NCI-H460 (cell line): Measurements from ENCODE around the gene SPOCK3. TPM values are rescaled to one million over a fixed set of nuclear protein-coding genes. Genes with fewer than 3 reads are reported as not detected.
A peak's percentile ranks its signal among the peaks of the same experiment; 100 is the strongest.
"Not testable (repeated sequence)": the region's sequence is repeated elsewhere in the genome, so short reads cannot be mapped to it uniquely, and the experiment has no call there.

Source experiments
- DNase-seq: peaks from one replicate; pipeline ENCODE4 v3.0.0-alpha.2; 2016; ENCODE audit warnings: low read depth; ENCODE audit errors: extremely low read depth
- total RNA-seq: library from RNA; depleted of rRNA; stranded (reverse); fragments of >200 nt; shearing (Covaris generic); gene quantifications from 2 replicates; pipeline ENCODE4 v1.2.3, GENCODE V29; 2014

The SPOCK3 gene
- total RNA-seq, 1 experiment from 2014 or later = 0.20 TPM

GRCh38 chr4:166972071-166972470 is 262.2 kb downstream of the SPOCK3 start:
- DNase-seq = peak; percentile 21

GRCh38 chr4:166968219-166968618 is 266.1 kb downstream of the SPOCK3 start:
- DNase-seq = not testable (repeated sequence)

- no peak for DNase-seq
These were observed 268.7 kb downstream of the SPOCK3 start for GRCh38 chr4:166965562-166965961.

GRCh38 chr4:166957451-166957850 is 276.8 kb downstream of the SPOCK3 start:
- no peak for DNase-seq

- no peak for DNase-seq
These were observed 277.8 kb downstream of the SPOCK3 start for GRCh38 chr4:166956484-166956883.

- no peak for DNase-seq
These were observed 292.7 kb downstream of the SPOCK3 start for GRCh38 chr4:166941629-166942028.

GRCh38 chr4:166930464-166930863 is 303.8 kb downstream of the SPOCK3 start:
- DNase-seq = no peak

- no peak for DNase-seq
These were observed 309.9 kb downstream of the SPOCK3 start for GRCh38 chr4:166924424-166924823.

- no peak for DNase-seq
These were observed 320.4 kb downstream of the SPOCK3 start for GRCh38 chr4:166913926-166914325.

GRCh38 chr4:166903408-166903807 is 330.9 kb downstream of the SPOCK3 start:
- DNase-seq = no peak

GRCh38 chr4:166902941-166903340 is 331.4 kb downstream of the SPOCK3 start:
- DNase-seq = no peak

- no peak for DNase-seq
These were observed 338.0 kb downstream of the SPOCK3 start for GRCh38 chr4:166896254-166896653.

GRCh38 chr4:166895771-166896170 is 338.5 kb downstream of the SPOCK3 start:
- no peak for DNase-seq

- DNase-seq = no peak
These were observed 346.8 kb downstream of the SPOCK3 start for GRCh38 chr4:166887457-166887856.

- no peak for DNase-seq
These were observed 347.6 kb downstream of the SPOCK3 start for GRCh38 chr4:166886718-166887117.

GRCh38 chr4:166882221-166882620 is 352.1 kb downstream of the SPOCK3 start:
- DNase-seq = no peak

GRCh38 chr4:166875821-166876220 is 358.5 kb downstream of the SPOCK3 start:
- DNase-seq = no peak

GRCh38 chr4:166862032-166862431 is 372.3 kb downstream of the SPOCK3 start:
- no peak for DNase-seq

- not testable (repeated sequence) for DNase-seq
These were observed 383.9 kb downstream of the SPOCK3 start for GRCh38 chr4:166850398-166850797.

- DNase-seq = no peak
These were observed 387.4 kb downstream of the SPOCK3 start for GRCh38 chr4:166846939-166847338.

GRCh38 chr4:166842795-166843261 is 391.5 kb downstream of the SPOCK3 start:
- no peak for DNase-seq

GRCh38 chr4:166839615-166840251 is 394.6 kb downstream of the SPOCK3 start:
- DNase-seq = no peak
